ENCODE data around the gene TMEM187. TPM values are rescaled to one million over a fixed set of nuclear protein-coding genes. Genes with fewer than 3 reads are reported as not detected.

The TMEM187 gene
- total and polyA plus RNA-seq, 2 experiments from 2014 or later: 8.7 to 12.1 TPM

GRCh38 chrX:154019633-154020528 lies 47.3 kb downstream of the TMEM187 start, which contains the start of gene IRAK1:
IRAK1 (minus strand) TSS chrX:154019902; CDS start chrX:154019812, 90 bp downstream.
- peaks cover 10% of the 10 kb centered on the region for H3K4me1 ChIP-seq (ENCODE audit: insufficient read depth)
- H3K79me2 ChIP-seq: no peaks in the 10 kb centered on the region
- H3K27me3 ChIP-seq: no peaks in the 10 kb centered on the region
- 58% methylated on average over 35 of the region's 99 CpGs for WGBS (ENCODE audit: low lambda C conversion rate, missing lambda C conversion rate)
- no peaks in the 10 kb centered on the region for H3K36me3 ChIP-seq (replicated peaks; ENCODE audit: insufficient read depth, low read depth)
- no peak within 1 kb of the TSS for H3K4me3 ChIP-seq
- H3K4me2 ChIP-seq: peak within 1 kb of the TSS; percentile 79
- peak within 1 kb of the TSS; percentile 91 for H3K27ac ChIP-seq
- TF ChIP-seq EZH2 (IDR thresholded peaks at IDR 0.05; ENCODE audit: borderline replicate concordance) (no peak), EZH2phosphoT487 (IDR thresholded peaks at IDR 0.05; ENCODE audit: low read depth, severe bottlenecking, unreplicated experiment) (no peak)
- TF ChIP-seq, protein P1, sequence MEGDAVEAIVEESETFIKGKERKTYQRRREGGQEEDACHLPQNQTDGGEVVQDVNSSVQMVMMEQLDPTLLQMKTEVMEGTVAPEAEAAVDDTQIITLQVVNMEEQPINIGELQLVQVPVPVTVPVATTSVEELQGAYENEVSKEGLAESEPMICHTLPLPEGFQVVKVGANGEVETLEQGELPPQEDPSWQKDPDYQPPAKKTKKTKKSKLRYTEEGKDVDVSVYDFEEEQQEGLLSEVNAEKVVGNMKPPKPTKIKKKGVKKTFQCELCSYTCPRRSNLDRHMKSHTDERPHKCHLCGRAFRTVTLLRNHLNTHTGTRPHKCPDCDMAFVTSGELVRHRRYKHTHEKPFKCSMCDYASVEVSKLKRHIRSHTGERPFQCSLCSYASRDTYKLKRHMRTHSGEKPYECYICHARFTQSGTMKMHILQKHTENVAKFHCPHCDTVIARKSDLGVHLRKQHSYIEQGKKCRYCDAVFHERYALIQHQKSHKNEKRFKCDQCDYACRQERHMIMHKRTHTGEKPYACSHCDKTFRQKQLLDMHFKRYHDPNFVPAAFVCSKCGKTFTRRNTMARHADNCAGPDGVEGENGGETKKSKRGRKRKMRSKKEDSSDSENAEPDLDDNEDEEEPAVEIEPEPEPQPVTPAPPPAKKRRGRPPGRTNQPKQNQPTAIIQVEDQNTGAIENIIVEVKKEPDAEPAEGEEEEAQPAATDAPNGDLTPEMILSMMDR (IDR thresholded peaks at IDR 0.05; ENCODE audit: poor library complexity): no peak
- H4K20me1 ChIP-seq (ENCODE audit: insufficient read depth, poor library complexity, severe bottlenecking): no peaks in the 10 kb centered on the region
- H2AFZ ChIP-seq: peak within 1 kb of the TSS; percentile 31
- no peaks in the 10 kb centered on the region for H3K9me3 ChIP-seq (ENCODE audit: low read depth)
- peak; percentile 77 for DNase-seq (ENCODE audit: low spot score)
- no peaks in the 10 kb centered on the region for H3K9me2 ChIP-seq (replicated peaks; ENCODE audit: insufficient read depth)

- Histone ChIP-seq H3K79me2 (no peaks in the 10 kb centered on the region), H3K36me3 (replicated peaks; ENCODE audit: insufficient read depth, low read depth) (no peaks in the 10 kb centered on the region), H4K20me1 (ENCODE audit: insufficient read depth, poor library complexity, severe bottlenecking) (no peaks in the 10 kb centered on the region), H3K27ac (peak overlapping the region; percentile 91), H3K27me3 (no peaks in the 10 kb centered on the region), H3K4me1 (ENCODE audit: insufficient read depth) (peaks cover 10% of the 10 kb centered on the region), H3K9me2 (replicated peaks; ENCODE audit: insufficient read depth) (no peaks in the 10 kb centered on the region), H3K4me3 (no peak overlapping the region), H2AFZ (peak overlapping the region; percentile 31), H3K9me3 (ENCODE audit: low read depth) (no peaks in the 10 kb centered on the region), H3K4me2 (peak overlapping the region; percentile 79)
- TF ChIP-seq EZH2 (IDR thresholded peaks at IDR 0.05; ENCODE audit: borderline replicate concordance) (no peak), EZH2phosphoT487 (IDR thresholded peaks at IDR 0.05; ENCODE audit: low read depth, severe bottlenecking, unreplicated experiment) (no peak)
- TF ChIP-seq, protein P1 (IDR thresholded peaks at IDR 0.05; ENCODE audit: poor library complexity): no peak
- 82% methylated on average over 9 of the region's 9 CpGs for WGBS (ENCODE audit: low lambda C conversion rate, missing lambda C conversion rate)
- no peak for DNase-seq (ENCODE audit: low spot score)
Measured at GRCh38 chrX:154020536-154021115, 48.1 kb downstream of the TMEM187 start.

- no peaks in the 10 kb centered on the region for H3K9me3 ChIP-seq (ENCODE audit: low read depth)
- no peaks in the 10 kb centered on the region for H3K9me2 ChIP-seq (replicated peaks; ENCODE audit: insufficient read depth)
- no peak for DNase-seq (ENCODE audit: low spot score)
- peaks cover 10% of the 10 kb centered on the region for H3K4me1 ChIP-seq (ENCODE audit: insufficient read depth)
- 71% methylated on average over 11 of the region's 11 CpGs for WGBS (ENCODE audit: low lambda C conversion rate, missing lambda C conversion rate)
- no peaks in the 10 kb centered on the region for H4K20me1 ChIP-seq (ENCODE audit: insufficient read depth, poor library complexity, severe bottlenecking)
- TF ChIP-seq, protein P1 (IDR thresholded peaks at IDR 0.05; ENCODE audit: poor library complexity): no peak
- no peak for TF ChIP-seq EZH2phosphoT487 (IDR thresholded peaks at IDR 0.05; ENCODE audit: low read depth, severe bottlenecking, unreplicated experiment)
- TF ChIP-seq EZH2 (IDR thresholded peaks at IDR 0.05; ENCODE audit: borderline replicate concordance): no peak
- H3K27ac ChIP-seq: peak overlapping the region; percentile 91
- H3K4me2 ChIP-seq: peak overlapping the region; percentile 79
- H3K27me3 ChIP-seq: no peaks in the 10 kb centered on the region
- H3K4me3 ChIP-seq: no peak overlapping the region
- H2AFZ ChIP-seq: no peak overlapping the region
- H3K36me3 ChIP-seq (replicated peaks; ENCODE audit: insufficient read depth, low read depth): no peaks in the 10 kb centered on the region
- no peaks in the 10 kb centered on the region for H3K79me2 ChIP-seq
Measured at GRCh38 chrX:154021131-154021611, 48.6 kb downstream of the TMEM187 start.
